ENCODE measurements around the gene CASK. TPM values are rescaled to one million over a fixed set of nuclear protein-coding genes. Genes with fewer than 3 reads are reported as not detected.

Gene CASK, protein sequence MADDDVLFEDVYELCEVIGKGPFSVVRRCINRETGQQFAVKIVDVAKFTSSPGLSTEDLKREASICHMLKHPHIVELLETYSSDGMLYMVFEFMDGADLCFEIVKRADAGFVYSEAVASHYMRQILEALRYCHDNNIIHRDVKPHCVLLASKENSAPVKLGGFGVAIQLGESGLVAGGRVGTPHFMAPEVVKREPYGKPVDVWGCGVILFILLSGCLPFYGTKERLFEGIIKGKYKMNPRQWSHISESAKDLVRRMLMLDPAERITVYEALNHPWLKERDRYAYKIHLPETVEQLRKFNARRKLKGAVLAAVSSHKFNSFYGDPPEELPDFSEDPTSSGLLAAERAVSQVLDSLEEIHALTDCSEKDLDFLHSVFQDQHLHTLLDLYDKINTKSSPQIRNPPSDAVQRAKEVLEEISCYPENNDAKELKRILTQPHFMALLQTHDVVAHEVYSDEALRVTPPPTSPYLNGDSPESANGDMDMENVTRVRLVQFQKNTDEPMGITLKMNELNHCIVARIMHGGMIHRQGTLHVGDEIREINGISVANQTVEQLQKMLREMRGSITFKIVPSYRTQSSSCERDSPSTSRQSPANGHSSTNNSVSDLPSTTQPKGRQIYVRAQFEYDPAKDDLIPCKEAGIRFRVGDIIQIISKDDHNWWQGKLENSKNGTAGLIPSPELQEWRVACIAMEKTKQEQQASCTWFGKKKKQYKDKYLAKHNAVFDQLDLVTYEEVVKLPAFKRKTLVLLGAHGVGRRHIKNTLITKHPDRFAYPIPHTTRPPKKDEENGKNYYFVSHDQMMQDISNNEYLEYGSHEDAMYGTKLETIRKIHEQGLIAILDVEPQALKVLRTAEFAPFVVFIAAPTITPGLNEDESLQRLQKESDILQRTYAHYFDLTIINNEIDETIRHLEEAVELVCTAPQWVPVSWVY
- 18.3 and 28.6 TPM in 2 replicates for total RNA-seq (2014; rRNA removed; shearing (Covaris generic))

DNA sequence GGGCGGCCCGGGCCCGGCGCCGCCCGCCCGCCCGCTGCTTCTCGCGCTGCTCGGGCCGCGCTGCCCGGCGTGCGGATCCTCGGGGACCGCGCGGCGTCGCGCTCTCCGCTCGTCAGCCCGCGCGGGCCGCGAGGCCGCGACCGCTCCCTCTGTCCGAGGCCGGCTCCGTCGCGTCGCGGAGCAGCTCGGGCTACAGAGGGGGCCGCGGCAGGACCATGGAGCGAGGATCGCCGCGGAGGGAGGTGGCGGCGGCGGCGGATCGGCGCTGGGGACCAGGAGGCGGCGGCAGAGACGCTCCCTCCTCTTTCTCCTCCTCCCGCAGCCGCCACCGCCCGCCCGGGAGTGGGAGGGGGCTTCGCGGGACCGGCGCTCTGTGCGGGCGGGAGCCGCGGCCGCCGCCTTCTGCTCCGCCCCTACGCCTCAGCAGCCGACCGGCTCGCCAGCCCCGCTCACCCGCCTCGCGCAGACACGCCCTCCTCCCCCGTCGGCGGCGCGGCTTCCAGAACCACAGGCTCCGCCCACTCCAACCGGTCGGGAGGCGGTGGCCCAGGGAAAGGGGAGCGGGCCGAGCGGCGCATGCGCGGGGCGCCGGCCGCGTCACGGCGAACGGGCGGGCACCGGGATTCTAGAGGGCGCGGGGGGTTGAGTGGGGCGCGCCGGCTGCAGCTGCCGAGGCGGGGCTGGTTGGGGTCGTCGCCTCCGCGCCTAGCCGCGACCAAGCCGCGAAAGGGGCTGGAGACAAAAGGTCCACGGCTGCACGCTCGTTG is at the start of gene CASK:
CASK (minus strand) TSS at position 344 of the 767 bp plus-strand sequence. CDS start 566 bp downstream, outside the sequence.
- DNase-seq (ENCODE audit: low spot score) = peak; percentile 73

DNA sequence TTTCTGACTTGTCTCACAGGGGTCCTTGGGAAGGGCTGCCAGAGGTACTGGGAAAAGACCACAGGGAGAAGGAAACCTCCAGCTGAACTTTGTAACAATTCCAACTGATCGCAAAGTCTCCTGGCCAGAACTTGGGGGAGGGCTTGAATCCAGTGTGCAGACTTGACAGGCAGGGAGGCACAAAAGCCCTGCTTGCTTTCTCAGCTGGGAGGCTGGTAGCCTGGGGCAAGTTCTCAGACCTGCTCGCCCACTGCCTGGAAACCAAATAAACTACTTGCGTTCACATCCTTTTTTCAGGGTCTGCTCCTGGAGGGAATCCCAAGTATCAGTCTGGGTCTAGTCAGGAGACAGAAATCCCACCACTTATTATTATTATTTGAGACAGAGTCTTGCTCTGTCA is 48.0 kb upstream of the CASK start:
- DNase-seq (ENCODE audit: low spot score) = no peak

DNA sequence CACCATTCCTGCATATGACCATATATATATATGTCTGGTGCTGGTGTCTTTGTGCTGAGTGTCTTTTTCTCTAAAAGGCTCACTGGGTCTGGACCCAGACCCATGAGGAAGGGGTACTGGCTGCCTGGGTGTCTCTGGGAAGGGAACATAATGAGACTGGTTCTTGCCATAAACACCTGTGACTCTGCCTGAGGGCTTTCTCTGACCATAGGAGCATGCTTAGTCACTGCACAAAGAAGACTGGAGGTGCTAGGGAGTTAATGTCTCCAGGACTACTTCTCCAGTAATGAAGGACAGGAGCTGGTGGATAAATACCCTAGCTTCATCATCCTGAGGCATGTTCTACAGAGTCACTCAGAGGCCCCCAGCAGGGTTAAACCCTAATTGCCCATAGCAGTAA is 47.1 kb upstream of the CASK start:
- no peak for DNase-seq (ENCODE audit: low spot score)

DNA sequence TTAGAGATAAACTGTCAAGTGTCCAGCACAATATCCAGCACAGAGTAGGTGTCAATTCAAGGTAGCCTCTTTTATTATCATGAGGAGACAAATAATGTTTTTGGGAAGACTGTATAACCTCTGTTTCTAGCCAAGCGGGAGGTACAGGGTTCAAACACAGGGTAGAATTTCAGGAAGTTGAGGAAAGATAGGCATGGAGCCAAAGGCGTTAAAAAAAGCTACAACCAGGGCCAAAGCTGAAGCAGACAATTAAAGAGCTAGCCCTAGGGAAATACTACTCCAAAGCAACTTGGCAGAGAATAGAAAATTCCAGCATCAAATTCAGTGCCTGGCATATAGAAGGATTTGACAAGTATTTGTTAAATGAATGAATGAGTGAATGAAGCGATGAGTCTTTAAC is 40.0 kb upstream of the CASK start:
- DNase-seq (ENCODE audit: low spot score) = no peak

DNA sequence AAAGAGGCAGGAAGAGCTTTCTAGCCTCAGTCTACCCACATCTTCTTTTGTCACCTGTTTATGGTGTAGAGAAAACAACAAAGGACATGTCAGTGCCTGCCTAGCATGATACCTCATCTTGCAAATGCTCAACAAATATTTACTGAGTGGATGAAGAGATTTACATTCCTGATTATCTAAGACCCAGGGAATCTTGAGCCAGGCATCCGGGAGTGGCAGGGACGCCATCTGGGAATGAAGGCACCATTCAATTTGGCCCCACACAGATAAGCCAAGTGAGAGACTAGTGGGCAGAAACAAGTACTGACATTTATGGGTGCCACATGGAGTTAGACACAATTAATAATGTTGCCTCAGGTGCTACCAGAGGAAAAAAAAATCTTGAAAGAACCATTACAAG is 36.8 kb upstream of the CASK start:
- no peak for DNase-seq (ENCODE audit: low spot score)

DNA sequence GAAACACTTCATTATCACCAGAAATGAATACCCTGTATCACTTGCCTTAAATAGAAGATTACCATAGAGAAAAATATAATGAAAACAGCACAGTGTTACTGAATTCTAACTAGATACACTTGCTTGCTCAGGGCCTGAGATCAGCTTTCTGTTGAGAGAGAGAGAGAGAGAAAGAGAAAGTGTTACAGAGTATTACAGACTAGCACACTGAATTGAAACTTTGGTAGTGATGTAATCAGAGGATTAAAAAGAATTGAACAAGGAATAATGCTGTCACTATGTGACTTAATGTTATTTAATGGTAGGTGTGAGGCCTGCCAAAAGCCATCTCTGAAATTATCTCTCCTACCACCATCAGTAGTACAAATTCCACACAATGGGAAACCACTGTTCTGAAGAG is 35.5 kb upstream of the CASK start:
- no peak for DNase-seq (ENCODE audit: low spot score)

DNA sequence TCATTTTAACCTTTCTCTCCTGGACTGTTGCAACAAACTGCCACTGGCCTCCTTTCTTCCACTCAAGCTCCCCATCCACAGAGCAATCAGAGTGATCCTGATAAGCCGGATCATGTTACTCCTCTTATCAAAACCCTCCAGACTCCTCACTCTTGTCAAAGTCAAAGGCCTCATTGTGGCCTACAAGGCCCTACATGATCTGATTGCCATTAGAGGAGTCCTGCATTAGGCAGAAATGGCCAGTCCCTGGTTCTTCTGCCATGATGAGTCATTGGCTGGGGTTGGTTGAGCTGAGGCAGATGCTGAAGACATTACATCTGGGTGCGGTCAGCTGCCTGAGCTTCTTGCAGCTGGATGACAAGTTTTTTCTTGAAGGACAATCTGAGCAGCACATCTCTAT is 32.7 kb upstream of the CASK start:
- DNase-seq (ENCODE audit: low spot score) = no peak

DNA sequence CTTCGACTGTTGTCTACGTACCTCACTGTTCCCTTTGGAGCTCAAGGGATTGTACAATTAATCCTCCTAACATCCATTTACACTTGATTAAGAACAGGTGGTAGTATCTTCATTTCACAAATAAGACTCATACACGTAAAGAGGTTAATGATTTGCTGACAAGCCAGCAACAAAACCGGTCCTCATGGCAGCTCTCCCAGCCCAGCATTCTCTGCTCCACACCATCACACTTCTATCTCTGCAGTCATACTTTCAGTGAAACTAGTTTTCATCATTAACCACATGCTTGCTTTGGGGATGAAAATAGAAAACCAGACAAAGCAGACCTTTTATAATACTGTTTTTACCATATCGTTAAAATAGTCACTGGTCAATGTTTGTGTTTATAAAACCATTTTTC is 28.7 kb upstream of the CASK start:
- no peak for DNase-seq (ENCODE audit: low spot score)

DNA sequence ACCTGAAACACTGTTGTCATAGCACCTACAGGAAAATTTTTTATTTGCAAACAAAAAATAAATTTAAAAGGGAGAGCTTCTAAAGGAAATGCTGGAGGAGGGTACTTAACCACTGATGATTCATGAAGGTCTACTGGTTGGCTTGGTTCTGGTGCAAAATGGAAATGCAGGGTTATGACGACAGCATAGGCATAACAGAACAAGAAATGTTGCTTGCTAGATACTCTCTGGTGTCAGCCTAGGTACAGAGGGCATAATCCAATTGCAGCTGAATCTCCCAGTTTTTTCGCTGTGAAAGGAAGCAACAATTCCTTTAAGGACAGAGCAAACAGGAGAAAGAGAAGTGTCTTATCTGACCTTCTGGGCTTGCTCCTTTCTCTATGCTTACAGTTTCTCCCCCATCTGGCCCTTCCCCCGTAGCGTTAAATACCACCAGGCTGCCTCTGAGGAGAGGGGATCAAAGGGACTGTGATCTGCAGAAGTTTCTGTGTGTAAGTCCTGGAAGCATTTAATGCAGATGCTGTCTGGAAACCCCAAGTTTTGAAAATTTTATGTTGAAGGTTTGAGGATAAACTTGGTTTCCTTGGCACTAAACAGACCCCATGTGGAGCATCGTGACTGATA is 23.7 kb upstream of the CASK start:
- DNase-seq (ENCODE audit: low spot score) = no peak

DNA sequence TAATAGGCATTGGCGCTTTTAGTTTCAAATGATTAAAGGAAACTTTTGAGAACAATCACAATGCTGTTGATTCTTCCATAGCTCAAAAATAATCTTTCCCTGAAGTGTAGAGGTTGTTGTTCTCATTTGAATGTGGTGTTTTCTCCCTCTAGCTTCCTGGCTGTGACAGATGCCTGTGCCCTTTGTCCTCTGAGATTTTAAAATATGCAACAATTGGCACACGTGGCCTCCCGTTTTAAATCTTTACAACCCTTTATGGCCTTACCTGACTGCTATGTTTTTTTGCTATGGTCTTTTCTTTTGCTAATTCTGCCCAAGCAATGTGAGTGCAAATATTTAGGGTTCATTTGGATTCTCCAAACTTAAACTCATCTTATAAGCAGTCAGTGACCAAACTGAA is 22.9 kb upstream of the CASK start:
- no peak for DNase-seq (ENCODE audit: low spot score)

DNA sequence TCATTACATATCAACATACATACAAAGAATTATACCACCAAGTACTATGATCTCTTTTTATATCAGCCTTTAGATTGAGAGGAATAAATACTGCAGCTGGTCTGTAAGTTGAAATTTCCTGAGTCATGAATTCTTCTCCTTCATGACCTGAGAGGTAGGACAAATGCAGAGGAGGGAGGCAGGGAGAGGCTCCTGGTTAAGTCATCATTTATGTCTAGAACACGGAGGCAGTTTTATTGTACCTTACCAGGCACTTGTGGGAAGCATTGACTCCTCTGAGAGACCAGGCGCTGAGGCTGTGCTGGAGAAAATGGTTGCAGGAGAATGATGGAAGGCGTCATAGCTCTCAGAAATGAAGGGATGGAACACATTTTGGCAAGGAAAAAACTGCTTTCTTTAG is 12.5 kb upstream of the CASK start:
- DNase-seq (ENCODE audit: low spot score) = no peak

DNA sequence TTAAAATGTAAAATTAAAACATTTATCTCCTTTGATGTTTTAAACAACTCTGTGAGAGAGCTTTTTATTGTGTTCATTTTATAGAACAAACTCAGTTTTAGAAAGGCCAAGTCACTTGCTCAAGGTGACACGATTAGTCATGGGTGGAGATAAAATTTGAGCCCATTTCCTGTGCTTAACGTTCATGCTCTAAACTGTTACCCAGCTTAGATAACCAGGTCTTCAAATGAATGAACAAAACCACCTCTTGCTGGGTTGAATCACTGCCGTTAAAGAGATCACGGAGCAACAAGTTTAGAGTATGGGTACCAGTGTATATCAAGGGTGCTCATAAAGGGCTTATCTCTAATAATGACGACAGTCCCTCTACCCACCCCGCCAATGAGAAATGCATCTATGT is 10.2 kb upstream of the CASK start:
- peak; percentile 11 for DNase-seq (ENCODE audit: low spot score)

DNA sequence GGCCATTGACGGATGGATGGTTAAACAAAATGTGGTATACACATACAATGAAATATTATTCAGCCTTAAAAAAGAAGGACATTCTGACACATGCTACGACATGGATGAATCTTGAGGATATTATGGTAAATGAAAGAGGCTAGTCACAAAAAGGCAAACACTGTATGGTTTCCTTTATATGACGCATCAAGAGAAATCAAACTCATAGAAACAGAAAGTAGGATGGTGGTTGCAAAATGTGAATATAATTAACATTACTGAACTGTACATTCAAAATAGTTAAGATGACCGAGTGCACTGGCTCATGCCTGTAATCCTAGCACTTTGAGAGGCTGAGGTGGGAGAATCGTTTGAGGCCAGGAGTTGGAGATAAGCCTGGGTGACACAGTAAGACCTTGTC is 9.5 kb upstream of the CASK start:
- DNase-seq (ENCODE audit: low spot score) = no peak

DNA sequence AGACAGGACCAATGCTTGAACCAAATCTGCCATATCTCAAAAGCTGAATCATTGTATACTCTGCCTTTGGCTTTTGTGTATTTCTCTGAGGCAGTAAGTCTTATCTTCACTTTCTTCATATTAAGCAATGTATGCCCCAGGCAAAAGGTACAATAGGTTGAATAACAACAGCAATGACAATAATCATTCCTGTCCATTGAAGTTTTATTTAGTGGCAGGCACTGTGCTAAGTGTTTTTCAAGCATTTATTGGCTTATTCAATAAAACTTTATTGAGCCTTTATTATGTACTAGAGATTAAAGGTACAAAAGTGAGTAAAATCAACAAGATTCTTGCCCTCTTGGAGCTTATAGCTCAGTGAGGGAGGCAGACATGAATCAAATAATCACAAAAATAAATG is 8.2 kb upstream of the CASK start:
- DNase-seq (ENCODE audit: low spot score) = no peak

DNA sequence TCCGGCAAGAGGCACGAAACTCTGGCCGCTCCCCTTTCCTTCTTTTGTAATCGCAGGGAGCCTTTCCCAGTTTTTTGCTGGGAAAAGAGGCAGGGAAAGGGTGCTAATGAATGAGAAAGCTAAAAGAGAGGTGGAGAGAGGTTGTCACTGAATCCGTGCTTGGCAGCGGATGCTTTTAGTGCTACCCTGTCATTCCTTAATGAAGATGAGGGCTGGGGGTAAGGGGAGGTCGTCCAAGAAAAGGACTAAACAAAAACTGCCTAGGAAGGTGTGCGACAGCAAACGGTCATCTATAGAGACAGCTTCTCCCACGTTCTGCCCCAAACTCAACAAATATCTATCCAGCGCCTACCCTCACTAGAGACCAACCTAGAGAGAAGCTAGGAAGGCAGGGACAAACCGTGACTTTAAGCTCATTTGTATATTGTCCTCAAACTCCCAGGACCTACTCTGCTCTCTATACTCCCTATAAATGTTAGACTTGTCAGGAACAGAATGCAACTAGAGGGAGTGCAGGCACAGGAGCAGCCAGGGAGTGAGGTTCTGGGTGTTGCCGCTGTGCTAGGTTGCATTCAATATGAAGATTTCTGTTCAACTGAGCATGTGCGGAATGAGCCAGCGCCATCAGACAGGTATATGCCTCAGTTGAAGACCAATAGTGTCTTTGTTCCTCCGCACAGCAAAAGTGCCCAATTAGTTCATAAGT is 777 bp upstream of the CASK start:
- peak; percentile 37 for DNase-seq (ENCODE audit: low spot score)

DNA sequence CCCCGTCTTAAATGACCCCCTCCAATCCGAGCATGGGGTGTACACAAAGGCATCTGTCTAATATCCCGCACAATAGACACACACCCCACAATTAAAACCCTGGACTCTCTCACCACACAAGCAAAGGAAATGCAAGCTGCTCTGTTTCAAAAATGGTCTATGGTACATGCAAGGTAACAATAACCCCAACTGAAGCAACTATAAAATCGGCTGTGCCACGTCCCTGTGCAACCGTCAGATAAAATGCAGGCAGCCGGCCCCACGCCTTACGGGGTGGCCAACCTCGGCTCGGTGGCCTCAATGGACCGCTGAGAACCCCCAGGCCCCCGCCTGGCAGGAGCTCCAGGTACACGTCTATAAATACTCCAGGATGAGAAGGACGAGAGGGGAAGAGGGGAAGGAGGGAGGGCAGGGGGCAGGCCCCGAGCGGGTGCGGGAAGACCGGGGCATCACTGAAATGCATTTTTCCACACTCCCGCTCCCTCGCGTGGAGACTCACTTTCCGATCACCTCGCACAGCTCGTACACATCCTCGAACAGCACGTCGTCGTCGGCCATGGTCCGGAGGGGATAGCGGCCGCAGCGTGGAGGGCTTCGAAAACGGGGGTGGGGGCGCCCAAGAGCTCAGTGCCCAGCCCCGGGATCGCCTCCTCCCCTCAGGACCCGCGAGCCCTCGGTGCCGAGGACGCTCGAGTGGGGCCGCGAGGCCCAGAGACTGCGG is 763 bp downstream of the CASK start:
- no peak for DNase-seq (ENCODE audit: low spot score)

DNA sequence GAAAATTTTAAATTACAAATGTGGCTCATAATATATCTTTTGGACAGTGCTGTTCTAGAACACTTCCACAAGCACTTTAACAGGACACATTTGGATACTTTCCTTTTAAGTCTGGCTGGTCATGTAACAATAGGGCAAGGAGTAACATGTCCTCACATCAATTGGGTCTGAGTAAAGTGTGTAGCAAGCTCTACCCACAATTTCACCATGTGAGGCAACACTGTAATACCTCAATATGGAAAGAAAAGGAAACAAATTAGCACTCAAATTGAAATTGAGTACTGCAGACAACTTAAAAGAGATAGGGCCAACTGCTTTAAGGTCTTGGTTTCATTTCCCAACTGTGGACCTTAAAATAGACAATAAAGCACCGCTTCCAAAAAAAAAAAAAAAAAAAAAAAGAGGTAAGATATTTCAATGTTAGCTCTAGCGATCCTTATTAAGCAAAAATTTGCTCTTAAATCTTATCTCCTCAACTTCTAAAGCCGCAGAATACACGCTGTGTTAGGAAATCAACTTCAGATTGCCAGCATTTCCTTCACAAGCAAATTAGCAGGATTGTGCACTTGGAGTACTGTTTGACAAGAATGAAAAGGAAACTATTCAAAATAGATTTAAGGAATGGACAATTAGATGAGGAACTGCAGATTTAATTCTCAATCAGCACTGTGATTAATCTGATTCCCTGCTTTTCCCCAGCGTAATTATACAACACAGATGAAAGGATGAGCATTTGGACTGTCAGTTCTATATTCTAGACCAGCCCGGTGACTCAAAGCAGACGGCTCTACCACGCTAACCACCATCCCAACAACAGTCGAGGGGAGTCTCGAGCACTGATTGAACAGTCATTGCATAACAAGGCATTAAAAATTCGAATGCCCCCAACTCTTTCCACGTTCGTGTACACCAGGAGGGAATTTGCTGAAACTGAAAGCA is 1.6 kb downstream of the CASK start:
- peak; percentile 17 for DNase-seq (ENCODE audit: low spot score)

DNA sequence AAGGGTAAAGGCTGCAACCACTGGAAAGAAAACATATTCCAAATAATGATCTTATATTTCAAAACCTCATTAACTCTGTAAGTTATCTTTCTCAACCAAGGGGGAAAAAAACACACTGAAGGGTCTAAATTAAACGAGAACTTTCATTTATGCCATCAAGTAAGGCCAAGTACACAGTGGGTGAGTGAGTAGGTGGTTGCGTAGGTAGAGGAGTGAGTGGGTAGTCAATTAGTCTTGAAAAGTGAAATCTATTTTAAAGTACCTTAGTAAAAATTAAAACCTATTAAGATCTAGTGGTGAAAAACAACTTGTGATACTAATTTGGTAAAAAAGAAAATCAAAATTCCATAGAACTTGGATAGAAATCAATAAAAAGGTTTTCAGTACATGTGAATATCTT is 3.5 kb downstream of the CASK start:
- no peak for DNase-seq (ENCODE audit: low spot score)

DNA sequence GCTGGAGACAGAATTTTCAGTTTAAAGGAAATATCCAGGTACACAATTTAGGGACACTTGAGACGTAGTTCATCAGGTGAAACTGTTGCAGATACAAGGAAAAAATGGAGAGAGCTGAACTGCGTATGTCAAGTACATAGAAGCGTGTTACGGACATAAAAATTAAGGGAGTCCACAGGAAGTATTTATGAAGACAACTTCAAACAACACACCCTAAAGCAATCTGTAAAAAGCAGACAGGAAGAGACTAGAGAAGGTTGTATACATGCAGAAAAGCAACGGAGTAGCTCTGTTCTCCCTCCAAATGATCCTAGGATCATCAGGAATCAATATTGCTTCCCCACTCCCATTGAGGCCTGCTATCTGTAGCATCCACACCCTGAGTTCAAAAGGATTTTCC is 5.8 kb downstream of the CASK start:
- DNase-seq (ENCODE audit: low spot score) = no peak
